ENCODE measurements around the gene MAD1L1.
"Not testable (repeated sequence)": the region's sequence is repeated elsewhere in the genome, so short reads cannot be mapped to it uniquely, and the experiment has no call there.

The MAD1L1 gene

GRCh38 chr7:2008101-2008935 is 224.4 kb downstream of the MAD1L1 start:
- DNase-seq, result no peak

- no peak for DNase-seq
Observed at GRCh38 chr7:2007551-2007950, 225.2 kb downstream of the MAD1L1 start.

GRCh38 chr7:2006921-2007381 is 225.8 kb downstream of the MAD1L1 start:
- no peak for DNase-seq

GRCh38 chr7:2006231-2006771 is 226.4 kb downstream of the MAD1L1 start:
- DNase-seq, result no peak

GRCh38 chr7:2005786-2006185 is 227.0 kb downstream of the MAD1L1 start:
- DNase-seq, result no peak

- DNase-seq, result no peak
Observed at GRCh38 chr7:2004841-2005725, 227.7 kb downstream of the MAD1L1 start.

- DNase-seq, result no peak
Observed at GRCh38 chr7:2003931-2004812, 228.6 kb downstream of the MAD1L1 start.

GRCh38 chr7:2003451-2003930 is 229.3 kb downstream of the MAD1L1 start:
- DNase-seq, result no peak

- DNase-seq, result no peak
Observed at GRCh38 chr7:2002561-2003450, 229.9 kb downstream of the MAD1L1 start.

GRCh38 chr7:2001601-2002442 is 230.9 kb downstream of the MAD1L1 start:
- no peak for DNase-seq

- no peak for DNase-seq
Observed at GRCh38 chr7:2000746-2001321, 231.9 kb downstream of the MAD1L1 start.

GRCh38 chr7:2000153-2000687 is 232.5 kb downstream of the MAD1L1 start:
- DNase-seq, result no peak

GRCh38 chr7:1999278-1999984 is 233.3 kb downstream of the MAD1L1 start:
- DNase-seq, result no peak

GRCh38 chr7:1998146-1998545 is 234.6 kb downstream of the MAD1L1 start:
- DNase-seq, result no peak

- no peak for DNase-seq
Observed at GRCh38 chr7:1997537-1998076, 235.1 kb downstream of the MAD1L1 start.

GRCh38 chr7:1996816-1997215 is 235.9 kb downstream of the MAD1L1 start:
- DNase-seq, result no peak

- DNase-seq, result not testable (repeated sequence)
Observed at GRCh38 chr7:1995911-1996420, 236.8 kb downstream of the MAD1L1 start.

- DNase-seq, result no peak
Observed at GRCh38 chr7:1995426-1995825, 237.3 kb downstream of the MAD1L1 start.
